DLD1 (cell line): ENCODE results near the gene PCID2.

ENCODE experiments used
- in situ Hi-C: cut with HindIII; loops from 2 replicates; pipeline ENCODE4 v1.10.0; 2017; ENCODE audit warnings: low sequenced_read_pairs

The PCID2 gene

GRCh38 chr13:113187883-113188665 lies 20.4 kb downstream of the PCID2 start:
- in situ Hi-C loops, result no loop called here

- in situ Hi-C loops, result no loop called here
Observed at GRCh38 chr13:113187263-113187669, 21.2 kb downstream of the PCID2 start.

GRCh38 chr13:113186061-113186900 lies 22.2 kb downstream of the PCID2 start:
- in situ Hi-C loops, result no loop called here

- in situ Hi-C loops, result no loop called here
Observed at GRCh38 chr13:113184568-113185440, 23.7 kb downstream of the PCID2 start.

GRCh38 chr13:113183450-113184129 lies 24.9 kb downstream of the PCID2 start:
- in situ Hi-C loops, result no loop called here

- in situ Hi-C loops, result no loop called here
Observed at GRCh38 chr13:113182046-113182445, 26.4 kb downstream of the PCID2 start.

- in situ Hi-C loops, result no loop called here
Observed at GRCh38 chr13:113179374-113180230, 28.9 kb downstream of the PCID2 start.

- in situ Hi-C loops, result no loop called here
Observed at GRCh38 chr13:113178896-113179167, 29.6 kb downstream of the PCID2 start.

- in situ Hi-C loops, result no loop called here
Observed at GRCh38 chr13:113178070-113178895, 30.2 kb downstream of the PCID2 start.

GRCh38 chr13:113176822-113177221 lies 31.6 kb downstream of the PCID2 start:
- in situ Hi-C loops, result no loop called here

- in situ Hi-C loops, result no loop called here
Observed at GRCh38 chr13:113176280-113176679, 32.2 kb downstream of the PCID2 start.

GRCh38 chr13:113172419-113172926 lies 36.0 kb downstream of the PCID2 start:
- in situ Hi-C loops, result no loop called here

- in situ Hi-C loops, result no loop called here
Observed at GRCh38 chr13:113171250-113172125, 37.0 kb downstream of the PCID2 start.

- in situ Hi-C loops, result no loop called here
Observed at GRCh38 chr13:113170511-113170910, 38.0 kb downstream of the PCID2 start.

GRCh38 chr13:113169277-113170272 lies 38.9 kb downstream of the PCID2 start:
- in situ Hi-C loops, result no loop called here

- in situ Hi-C loops, result no loop called here
Observed at GRCh38 chr13:113168211-113168610, 40.3 kb downstream of the PCID2 start.

- in situ Hi-C loops, result no loop called here
Observed at GRCh38 chr13:113167575-113167974, 40.9 kb downstream of the PCID2 start.
